IMR-90 (cell line): ENCODE measurements around the gene SDK1. TPM values are rescaled to one million over a fixed set of nuclear protein-coding genes. Genes with fewer than 3 reads are reported as not detected.

Source experiments
- ATAC-seq: fragments of 200-7000 bp; cut with Tn5 transposase; 2 replicates; pipeline ENCODE4 v1.9.1; 2020; ENCODE audit warnings: low read depth, mild to moderate bottlenecking, moderate library complexity
- BruUV-seq: library from RNA; stranded (reverse); fragments of 400-500 nt; replicated peaks from 2 replicates; lab custom pipeline; 2021; lab: Mats Ljungman, UMichigan
- CTCF ChIA-PET: fragments of 300-600 bp; formaldehyde crosslinking; extraction: SDS; loops from one replicate; lab custom pipeline; 2021; ENCODE audit warnings: antibody characterized with exemption; lab: Yijun Ruan, JAX
- POLR2A ChIA-PET: fragments of 300-600 bp; sonication (Branson Sonifier 250); formaldehyde crosslinking; loops from one replicate; lab custom pipeline; 2022; ENCODE audit warnings: antibody characterized with exemption; ENCODE audit not compliant: unreplicated experiment; lab: Charles Lee
- DNase-seq: peaks from one replicate; pipeline ENCODE4 v3.0.0; 2013
- H2AFZ ChIP-seq: replicated peaks from 2 replicates; pipeline ENCODE3; 2013; ENCODE audit warnings: low read length, mild to moderate bottlenecking; ENCODE audit not compliant: poor library complexity
- H2AK5ac ChIP-seq: 2 replicates; pipeline ENCODE4 v1.6.1; 2013; ENCODE audit warnings: low read depth, low read length, inconsistent platforms
- H2AK9ac ChIP-seq: replicated peaks from 2 replicates; pipeline ENCODE3; 2013; ENCODE audit warnings: mild to moderate bottlenecking, low read depth, low read length, moderate library complexity; ENCODE audit not compliant: poor library complexity
- H2BK120ac ChIP-seq: 2 replicates; pipeline ENCODE4 v1.6.1; 2013; ENCODE audit warnings: low read depth, low read length, inconsistent platforms
- H2BK15ac ChIP-seq: 3 replicates; pipeline ENCODE4 v1.6.1; 2013; ENCODE audit warnings: low read depth, low read length, inconsistent platforms
- H2BK20ac ChIP-seq: 2 replicates; pipeline ENCODE4 v1.6.1; 2013; ENCODE audit warnings: low read depth, mild to moderate bottlenecking, inconsistent platforms, low read length, moderate library complexity
- H2BK5ac ChIP-seq: 2 replicates; pipeline ENCODE4 v1.6.1; 2013; ENCODE audit warnings: mild to moderate bottlenecking, low read depth, low read length, inconsistent platforms; ENCODE audit not compliant: poor library complexity, severe bottlenecking
- H3K14ac ChIP-seq: replicated peaks from 2 replicates; pipeline ENCODE4 v1.6.1; 2013; ENCODE audit warnings: low read depth, low read length, inconsistent platforms
- H3K18ac ChIP-seq: 2 replicates; pipeline ENCODE4 v1.6.1; 2013; ENCODE audit warnings: low read depth, low read length, control low read depth
- H3K23ac ChIP-seq: 2 replicates; pipeline ENCODE4 v1.6.1; 2013; ENCODE audit warnings: low read depth, low read length, inconsistent platforms
- H3K27ac ChIP-seq: 2 replicates; pipeline ENCODE4 v1.5.1; 2013; ENCODE audit warnings: mild to moderate bottlenecking, control low read depth, low read length; ENCODE audit not compliant: insufficient read depth
- H3K27me3 ChIP-seq: 2 replicates; pipeline ENCODE4 v1.6.1; 2013; ENCODE audit warnings: low read length; ENCODE audit not compliant: control insufficient read depth, insufficient read depth
- H3K36me3 ChIP-seq: 2 replicates; pipeline ENCODE4 v1.6.1; 2013; ENCODE audit warnings: low read length, mixed read lengths; ENCODE audit not compliant: control insufficient read depth, insufficient read depth
- H3K4ac ChIP-seq: 2 replicates; pipeline ENCODE4 v1.6.1; 2013; ENCODE audit warnings: low read depth, low read length, inconsistent platforms
- H3K4me1 ChIP-seq: 2 replicates; pipeline ENCODE4 v1.6.1; 2013; ENCODE audit warnings: low read length, mixed read lengths; ENCODE audit not compliant: control insufficient read depth, insufficient read depth
- H3K4me2 ChIP-seq: 2 replicates; pipeline ENCODE4 v1.6.1; 2013; ENCODE audit warnings: low read depth, mild to moderate bottlenecking, control low read depth, low read length, moderate library complexity
- H3K4me3 ChIP-seq: 2 replicates; pipeline ENCODE4 v1.5.1; 2013; ENCODE audit warnings: low read depth, mild to moderate bottlenecking, control low read depth, low read length, moderate library complexity; ENCODE audit not compliant: insufficient read depth
- H3K56ac ChIP-seq: 2 replicates; pipeline ENCODE4 v1.6.1; 2013; ENCODE audit warnings: low read length, inconsistent platforms; ENCODE audit not compliant: insufficient read depth; ENCODE audit errors: extremely low read depth
- H3K79me1 ChIP-seq, 2 experiments: 2 replicates each; pipeline ENCODE4 v1.6.1; 2013; ENCODE audit warnings: low read length in 2 of 2, inconsistent platforms in 1 of 2, low read depth in 1 of 2
- H3K9ac ChIP-seq: 2 replicates; pipeline ENCODE4 v1.6.1; 2013; ENCODE audit warnings: low read depth, low read length, control low read depth
- H3K9me1 ChIP-seq: 2 replicates; pipeline ENCODE4 v1.6.1; 2013; ENCODE audit warnings: low read length, inconsistent platforms; ENCODE audit not compliant: insufficient read depth
- H3K9me3 ChIP-seq: 2 replicates; pipeline ENCODE4 v1.6.1; 2013; ENCODE audit warnings: low read length; ENCODE audit not compliant: control insufficient read depth, insufficient read depth
- H4K20me1 ChIP-seq: 2 replicates; pipeline ENCODE4 v1.6.1; 2013; ENCODE audit warnings: low read length, inconsistent platforms; ENCODE audit not compliant: insufficient read depth
- H4K5ac ChIP-seq: 2 replicates; pipeline ENCODE4 v1.6.1; 2013; ENCODE audit warnings: mild to moderate bottlenecking, low read depth, low read length, control low read depth
- H4K8ac ChIP-seq, 2 experiments: 2 replicates each; pipeline ENCODE4 v1.6.1; 2013; ENCODE audit warnings: low read depth in 2 of 2, low read length in 2 of 2, control low read depth in 1 of 2, inconsistent platforms in 1 of 2
- H4K91ac ChIP-seq: 2 replicates; pipeline ENCODE4 v1.6.1; 2013; ENCODE audit warnings: low read depth, low read length, inconsistent platforms; ENCODE audit not compliant: insufficient read depth
- MXI1 ChIP-seq: IDR thresholded peaks from 2 replicates; pipeline ENCODE4 v1.6.1; 2012; ENCODE audit warnings: low read depth, mild to moderate bottlenecking, low read length, moderate library complexity, borderline replicate concordance
- WGBS, 2 experiments: methylation state at CpG; one replicate each; pipeline versions ENCODE4 v1.1.5 to v1.1.7; 2013; ENCODE audit warnings: missing lambda C conversion rate in 2 of 2; ENCODE audit not compliant: insufficient read length in 1 of 2; ENCODE audit errors: extremely low coverage in 2 of 2; 5-methylcytosine and 5-hydroxymethylcytosine counted together
- dilution Hi-C: fragments of 300-500 bp; cut with HindIII; formaldehyde crosslinking; loops from one replicate; pipeline ENCODE4 v1.14.3; 2018; ENCODE audit warnings: low sequenced_read_pairs; ENCODE audit not compliant: unreplicated experiment
- in situ Hi-C: fragments of 300-500 bp; cut with MboI; formaldehyde crosslinking; loops from 3 replicates; pipeline ENCODE4 v1.14.3; 2019; ENCODE audit warnings: low sequenced_read_pairs, inconsistent platforms, mixed read lengths
- intact Hi-C: fragments of 100-400 bp; cut with micrococcal nuclease; formaldehyde crosslinking; loops from 2 replicates; pipeline ENCODE4 v1.10.0; 2022
- polyA plus RNA-seq, 3 experiments: library from polyadenylated mRNA; depleted of rRNA; stranded (reverse); fragments of >200 nt; gene quantifications; 2 replicates each; pipeline ENCODE4 v1.2.3, GENCODE V29; 2012; ENCODE audit warnings: low replicate concordance in 1 of 3
- total RNA-seq: library from RNA; depleted of rRNA; stranded (reverse); fragments of >200 nt; gene quantifications from 2 replicates; pipeline ENCODE4 v1.2.3, GENCODE V29; 2012

The SDK1 gene
- total and polyA plus RNA-seq, 2 of the 4 experiments (the other 2 are of a cell fraction) = 1.5 to 1.6 TPM

GRCh38 chr7:3668743-3669142 is 367.7 kb downstream of the SDK1 start:
- no TSS peak for BruUV-seq
- H4K5ac ChIP-seq = no peak overlapping the region
- H3K56ac ChIP-seq = no peak overlapping the region
- in situ Hi-C loops = no loop called here
- no peak overlapping the region for H4K8ac ChIP-seq
- no peak overlapping the region for H3K23ac ChIP-seq
- no peak overlapping the region for H2AK5ac ChIP-seq
- no peak overlapping the region for H2BK20ac ChIP-seq
- ATAC-seq (no peak), DNase-seq (no peak)
- H4K91ac ChIP-seq = no peak overlapping the region
- CTCF ChIA-PET = no interaction called here
- no peak overlapping the region for H3K27ac ChIP-seq
- H3K36me3 ChIP-seq = no peaks in the 10 kb centered on the region
- no peak overlapping the region for H2BK120ac ChIP-seq
- dilution Hi-C loops = no loop called here
- no peaks in the 10 kb centered on the region for H3K27me3 ChIP-seq
- no peaks in the 10 kb centered on the region for H3K9me1 ChIP-seq
- no peak overlapping the region for H2BK5ac ChIP-seq
- no peak overlapping the region for H3K4ac ChIP-seq
- H3K4me1 ChIP-seq = peaks cover 3% of the 10 kb centered on the region; the same call in 1 of the 2 replicates
- no peak overlapping the region for H3K14ac ChIP-seq
- H2BK15ac ChIP-seq = no peak overlapping the region
- intact Hi-C loops = loop anchor here (10.0 kb wide), 1 partner anchor 364 kb away; the partner anchor contains the start of gene SDK1
- no peak overlapping the region for H3K4me2 ChIP-seq
- H2AFZ ChIP-seq = no peak overlapping the region
- no peak overlapping the region for H3K4me3 ChIP-seq
- no peak overlapping the region for H3K9ac ChIP-seq
- no CpG with 5 or more reads among the region's 2 CpGs for WGBS, 2 experiments
- no peak for TF ChIP-seq MXI1
- H3K18ac ChIP-seq = no peak overlapping the region
- no peaks in the 10 kb centered on the region for H3K79me1 ChIP-seq
- no peak overlapping the region for H2AK9ac ChIP-seq
- no peaks in the 10 kb centered on the region for H4K20me1 ChIP-seq
- H3K9me3 ChIP-seq = peaks cover 2% of the 10 kb centered on the region; the same call in 1 of the 2 replicates
- POLR2A ChIA-PET = no interaction called here
